HepG2 (cell line): ENCODE results near the gene UNC79. TPM values are rescaled to one million over a fixed set of nuclear protein-coding genes. Genes with fewer than 3 reads are reported as not detected.
"Not testable (repeated sequence)": the region's sequence is repeated elsewhere in the genome, so short reads cannot be mapped to it uniquely, and the experiment has no call there.

Experiments used
- ATAC-seq: fragments of 200-7000 bp; cut with Tn5 transposase; 3 replicates; pipeline ENCODE4 v1.9.1; 2020; ENCODE audit warnings: mild to moderate bottlenecking, moderate library complexity
- BruUV-seq: library from RNA; stranded (reverse); fragments of 400-500 nt; replicated peaks from 2 replicates; lab custom pipeline; 2021; lab: Mats Ljungman, UMichigan
- CTCF ChIA-PET: fragments of 300-600 bp; formaldehyde crosslinking; extraction: SDS; loops from one replicate; lab custom pipeline; 2021; ENCODE audit warnings: low total read pairs, inconsistent platforms, low intra/inter-chr PET ratio; lab: Yijun Ruan, JAX
- POLR2A ChIA-PET: fragments of 350-600 bp; sonication (Branson Sonifier 250); formaldehyde crosslinking; loops from one replicate; lab custom pipeline; 2020; ENCODE audit warnings: antibody characterized with exemption, inconsistent platforms; lab: Yijun Ruan, JAX
- DNase-seq: peaks from one replicate; pipeline ENCODE4 v3.0.0-alpha.2; 2015; ENCODE audit warnings: low spot score
- FAIRE-seq: peaks from 3 replicates; lab custom pipeline; 2011; peaks lifted over from hg19 to GRCh38; lab: Jason Lieb, UNC
- H2AFZ ChIP-seq: one replicate; pipeline ENCODE4 v1.6.1; 2011; ENCODE audit warnings: low read length, inconsistent platforms
- H3K27ac ChIP-seq: fragments of 300-600 bp; 3 replicates; pipeline ENCODE4 v1.8.0; 2011; ENCODE audit warnings: mixed run types, mild to moderate bottlenecking, mixed read lengths, low read length, inconsistent platforms; ENCODE audit not compliant: insufficient read depth; ENCODE audit errors: extremely low read length
- H3K27me3 ChIP-seq, 2 experiments: fragments of 200-600 bp in 1 of 2; 2 replicates in 1 of 2; 3 replicates in 1 of 2; pipeline versions ENCODE4 v1.6.0 to v1.8.0; 2011; ENCODE audit warnings: low read length in 2 of 2, mild to moderate bottlenecking in 2 of 2, moderate library complexity in 2 of 2, inconsistent platforms in 1 of 2; ENCODE audit not compliant: insufficient read depth in 2 of 2, control insufficient read depth in 1 of 2
- H3K36me3 ChIP-seq, 2 experiments: fragments of 200-600 bp in 1 of 2; replicated peaks in 1 of 2; 2 replicates in 1 of 2; 3 replicates in 1 of 2; pipeline versions ENCODE4 v1.5.1 to v1.8.0; 2011; ENCODE audit warnings: low read length in 2 of 2, inconsistent platforms in 1 of 2; ENCODE audit not compliant: insufficient read depth in 2 of 2, control insufficient read depth in 1 of 2
- H3K4me1 ChIP-seq: 2 replicates; pipeline ENCODE4 v1.5.1; 2012; ENCODE audit warnings: low read length, inconsistent platforms; ENCODE audit not compliant: insufficient read depth
- H3K4me2 ChIP-seq: 2 replicates; pipeline ENCODE4 v1.6.0; 2011; ENCODE audit warnings: low read depth, low read length, inconsistent platforms
- H3K4me3 ChIP-seq, 3 experiments: fragments of 200-600 bp in 1 of 3; sonication (generic), shearing (Covaris generic) in 1 of 3; replicated peaks in 1 of 3; 2 replicates each; pipeline ENCODE4 v1.5.1; 2011 to 2016; ENCODE audit warnings: low read length in 3 of 3, inconsistent platforms in 2 of 3, low read depth in 2 of 3, mild to moderate bottlenecking in 2 of 3, control low read depth in 1 of 3, mixed read lengths in 1 of 3; ENCODE audit not compliant: insufficient read depth in 1 of 3
- H3K79me2 ChIP-seq: one replicate; pipeline ENCODE4 v1.6.1; 2011; ENCODE audit warnings: low read length, inconsistent platforms; ENCODE audit not compliant: insufficient read depth
- H3K9ac ChIP-seq: 2 replicates; pipeline ENCODE4 v1.6.0; 2011; ENCODE audit warnings: mild to moderate bottlenecking, low read depth, low read length, inconsistent platforms; ENCODE audit not compliant: insufficient read depth
- H3K9me3 ChIP-seq: 2 replicates; pipeline ENCODE4 v1.5.1; 2012; ENCODE audit warnings: mild to moderate bottlenecking, low read length
- H4K20me1 ChIP-seq: 2 replicates; pipeline ENCODE4 v1.6.0; 2011; ENCODE audit warnings: inconsistent platforms, mild to moderate bottlenecking, low read length, moderate library complexity; ENCODE audit not compliant: insufficient read depth
- AHR ChIP-seq: IDR thresholded peaks from 2 replicates; pipeline ENCODE4 v1.6.1; 2018; ENCODE audit warnings: missing genetic modification reagents, missing compliant biosample characterization
- TEAD2 ChIP-seq: sonication (generic); formaldehyde crosslinking; IDR thresholded peaks from 2 replicates; pipeline ENCODE4 v1.9.0; 2021; ENCODE audit warnings: missing genetic modification reagents
- WGBS: methylation state at CpG from one replicate; pipeline ENCODE4 v1.1.6; 2017; ENCODE audit warnings: low lambda C conversion rate; 5-methylcytosine and 5-hydroxymethylcytosine counted together
- in situ Hi-C: cut with HindIII; loops from 2 replicates; pipeline ENCODE4 v1.10.0; 2017; ENCODE audit warnings: low pct_unique_long_range_greater_than_20kb; ENCODE audit not compliant: extremely low pct_ligation_motif_present
- intact Hi-C: fragments of 100-400 bp; cut with micrococcal nuclease; formaldehyde crosslinking; loops from one replicate; pipeline ENCODE4 v1.10.0; 2022; ENCODE audit not compliant: unreplicated experiment
- polyA plus RNA-seq, 8 experiments: library from polyadenylated mRNA; depleted of rRNA in 3 of 8; stranded (reverse) in 7 of 8; unstranded in 1 of 8; fragments of >200 nt; fragmentation: Illumina TruSeq in 4 of 8; extraction: Trizol in 4 of 8; gene quantifications; 2 replicates each; pipeline versions ENCODE4 v1.2.1 to v1.2.3, GENCODE V29; 2011 to 2016; ENCODE audit warnings: low read depth in 4 of 8, missing spikeins in 1 of 8, mixed read lengths in 1 of 8; ENCODE audit not compliant: insufficient read depth in 1 of 8
- total RNA-seq, 5 experiments: library from RNA; depleted of rRNA; stranded (reverse); fragments of >200 nt; fragmentation: Illumina TruSeq; extraction: Trizol; gene quantifications; 2 replicates each; pipeline ENCODE4 v1.2.3, GENCODE V29; 2016; ENCODE audit warnings: low read depth in 1 of 5
- TF ChIP-seq, protein P1 (sequence below): IDR thresholded peaks from 2 replicates; pipeline ENCODE4 v1.6.1; 2016; ENCODE audit warnings: missing genetic modification reagents, missing compliant biosample characterization
- TF ChIP-seq, protein P2 (sequence below): fragments of 450-650 bp; IDR thresholded peaks from 2 replicates; pipeline ENCODE4 v1.6.1; 2017

UNC79 gene
- total and polyA plus RNA-seq, 2 of the 13 experiments (the other 11 are each of a cell fraction or from before 2014, with no cell fraction given): under 0.01 TPM; not detected in 1

DNA sequence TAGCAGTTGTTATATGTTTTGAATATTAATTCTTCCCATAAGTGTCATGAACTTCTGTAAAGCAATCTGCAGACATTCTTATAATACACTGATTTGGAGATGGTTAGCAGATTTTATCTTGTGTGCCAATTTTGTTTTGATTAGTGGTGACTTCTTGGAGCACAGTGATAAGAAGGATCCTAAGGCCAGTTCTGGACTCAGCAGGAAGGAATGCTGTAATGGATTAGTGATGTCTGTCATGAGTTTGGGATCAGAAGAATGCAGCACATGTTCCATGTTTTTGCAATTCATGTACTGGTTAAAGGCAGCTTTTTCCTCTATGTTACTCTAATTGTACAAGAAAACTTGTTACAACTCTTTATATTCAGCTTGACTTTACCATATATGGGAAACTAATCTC is 91.5 kb downstream of the UNC79 start:
- Histone ChIP-seq H3K9ac (no peak overlapping the region), H3K27ac (no peak overlapping the region), H2AFZ (no peak overlapping the region), H3K27me3 (no peaks in the 10 kb centered on the region), H3K4me2 (no peak overlapping the region), H3K79me2 (no peaks in the 10 kb centered on the region), H4K20me1 (no peaks in the 10 kb centered on the region), H3K4me3 (no peak overlapping the region), H3K4me1 (no peaks in the 10 kb centered on the region), H3K36me3 (no peaks in the 10 kb centered on the region), H3K9me3 (peaks cover 32% of the 10 kb centered on the region)
- ATAC-seq (no peak), FAIRE-seq (no peak), DNase-seq (no peak)
- intact Hi-C loops: no loop called here
- ChIA-PET POLR2A (no interaction called here), CTCF (no interaction called here)
- TF ChIP-seq TEAD2 (CRISPR knock-in tag) (no peak), AHR (no peak)
- TF ChIP-seq, protein P1, sequence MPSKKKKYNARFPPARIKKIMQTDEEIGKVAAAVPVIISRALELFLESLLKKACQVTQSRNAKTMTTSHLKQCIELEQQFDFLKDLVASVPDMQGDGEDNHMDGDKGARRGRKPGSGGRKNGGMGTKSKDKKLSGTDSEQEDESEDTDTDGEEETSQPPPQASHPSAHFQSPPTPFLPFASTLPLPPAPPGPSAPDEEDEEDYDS (CRISPR knock-in tag): no peak
- TF ChIP-seq, protein P2, sequence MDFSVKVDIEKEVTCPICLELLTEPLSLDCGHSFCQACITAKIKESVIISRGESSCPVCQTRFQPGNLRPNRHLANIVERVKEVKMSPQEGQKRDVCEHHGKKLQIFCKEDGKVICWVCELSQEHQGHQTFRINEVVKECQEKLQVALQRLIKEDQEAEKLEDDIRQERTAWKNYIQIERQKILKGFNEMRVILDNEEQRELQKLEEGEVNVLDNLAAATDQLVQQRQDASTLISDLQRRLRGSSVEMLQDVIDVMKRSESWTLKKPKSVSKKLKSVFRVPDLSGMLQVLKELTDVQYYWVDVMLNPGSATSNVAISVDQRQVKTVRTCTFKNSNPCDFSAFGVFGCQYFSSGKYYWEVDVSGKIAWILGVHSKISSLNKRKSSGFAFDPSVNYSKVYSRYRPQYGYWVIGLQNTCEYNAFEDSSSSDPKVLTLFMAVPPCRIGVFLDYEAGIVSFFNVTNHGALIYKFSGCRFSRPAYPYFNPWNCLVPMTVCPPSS: no peak
- no TSS peak for BruUV-seq
- in situ Hi-C loops: no loop called here

DNA sequence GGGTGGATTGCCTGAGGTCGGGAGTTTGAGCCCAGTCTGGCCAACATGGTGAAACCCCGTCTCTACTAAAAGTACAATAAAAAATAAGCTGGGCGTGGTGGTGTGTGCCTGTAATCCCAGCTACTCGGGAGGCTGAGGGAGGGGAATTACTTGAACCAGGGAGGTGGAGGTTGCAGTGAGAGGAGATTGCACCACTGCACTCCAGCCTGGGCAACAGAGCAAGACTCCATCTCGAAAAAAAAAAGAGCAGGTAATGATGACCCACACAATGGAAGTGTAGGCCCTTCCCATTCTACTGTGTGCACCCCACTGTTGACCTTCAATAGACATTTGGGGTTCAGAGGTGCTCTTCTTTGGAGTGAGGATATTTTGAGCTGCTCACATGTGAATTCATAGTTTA is 94.5 kb downstream of the UNC79 start:
- H2AFZ ChIP-seq, CTCF ChIA-PET, H3K79me2 ChIP-seq, H3K27me3 ChIP-seq, ATAC-seq, in situ Hi-C loops, H4K20me1 ChIP-seq, H3K4me3 ChIP-seq, H3K27ac ChIP-seq, H3K4me1 ChIP-seq, DNase-seq, H3K9ac ChIP-seq, POLR2A ChIA-PET, H3K4me2 ChIP-seq, BruUV-seq, FAIRE-seq, intact Hi-C loops, H3K36me3 ChIP-seq: not testable (repeated sequence)
- peaks cover 18% of the 10 kb centered on the region for H3K9me3 ChIP-seq
- WGBS: 5% methylated on average over 5 of the region's 5 CpGs
